Heart left ventricle (tissue), 16 donors: ENCODE data around the gene FBXO15. TPM values are rescaled to one million over a fixed set of nuclear protein-coding genes. Genes with fewer than 3 reads are reported as not detected.

Experiments
- ATAC-seq, 4 donors: fragments of 200-7000 bp; cut with Tn5 transposase; one replicate each; pipeline ENCODE4 v1.9.1; 2020 to 2022; ENCODE audit warnings: moderate library complexity in 4 of 4, mild to moderate bottlenecking in 3 of 4, moderate number of reproducible peaks in 1 of 4
- DNase-seq, 5 donors: peaks; one replicate each; pipeline ENCODE4 v3.0.0-alpha.2; 2020
- H3K27ac ChIP-seq, 12 donors: fragments of 200-600 bp; sonication (generic) in 4 of 12; one replicate each; pipeline versions ENCODE4 v1.5.0 to v1.8.0; 2016 to 2022; ENCODE audit warnings: mild to moderate bottlenecking in 2 of 12
- H3K27me3 ChIP-seq, 9 donors: fragments of 200-600 bp; sonication (generic) in 2 of 9; one replicate each; pipeline versions ENCODE4 v1.5.1 to v1.8.0; 2016 to 2022; ENCODE audit warnings: mild to moderate bottlenecking in 3 of 9
- H3K36me3 ChIP-seq, 9 donors: fragments of 200-600 bp; sonication (generic) in 2 of 9; one replicate each; pipeline versions ENCODE4 v1.5.0 to v1.8.0; 2018 to 2022; ENCODE audit warnings: mild to moderate bottlenecking in 2 of 9
- H3K4me1 ChIP-seq, 12 donors: fragments of 200-600 bp; sonication (generic) in 4 of 12; one replicate each; pipeline versions ENCODE4 v1.5.0 to v1.8.0; 2016 to 2022; ENCODE audit warnings: mild to moderate bottlenecking in 3 of 12
- H3K4me3 ChIP-seq, 12 donors: fragments of 200-600 bp; sonication (generic) in 4 of 12; one replicate each; pipeline versions ENCODE4 v1.5.0 to v1.8.0; 2017 to 2022; ENCODE audit warnings: mild to moderate bottlenecking in 9 of 12, moderate library complexity in 4 of 12
- H3K9me3 ChIP-seq, 12 donors: fragments of 200-600 bp; sonication (generic) in 4 of 12; one replicate each; pipeline versions ENCODE4 v1.5.0 to v1.8.0; 2016 to 2022; ENCODE audit warnings: mild to moderate bottlenecking in 1 of 12
- CTCF ChIP-seq, 12 donors: fragments of 200-600 bp; sonication (generic) in 4 of 12; IDR thresholded peaks; one replicate each; pipeline versions ENCODE4 v1.5.0 to v1.8.0; 2018 to 2022; ENCODE audit warnings: antibody characterized with exemption in 12 of 12, mild to moderate bottlenecking in 5 of 12
- POLR2A ChIP-seq, 2 donors: fragments of 450-650 bp; IDR thresholded peaks; one replicate each; pipeline ENCODE4 v1.6.1; 2017; ENCODE audit warnings: antibody characterized with exemption in 2 of 2, mild to moderate bottlenecking in 2 of 2, moderate library complexity in 2 of 2
- WGBS, 4 donors: extraction: QIAGEN DNeasy Blood & Tissue Kit in 2 of 4; methylation state at CpG; one replicate each; pipeline versions ENCODE4 v1.1.5 to v1.1.7; 2013 to 2018; 5-methylcytosine and 5-hydroxymethylcytosine counted together
- intact Hi-C, 10 donors: fragments of 100-400 bp; cut with DNase I; formaldehyde crosslinking; loops; one replicate each; pipeline versions ENCODE4 v1.11.1 to v1.14.2; 2022
- polyA plus RNA-seq, 2 donors: library from polyadenylated mRNA; stranded (reverse); fragments of 200-250 nt; gene quantifications; one replicate each; pipeline ENCODE4 v1.2.3, GENCODE V29; 2013
- total RNA-seq, 9 donors: library from RNA; depleted of rRNA in 2 of 9; stranded (reverse); fragments of >200 nt in 2 of 9; fragmentation: NEBNext Ultra II Directional in 3 of 9; extraction: Animal tissue kit (Norgen Biotek cat#: 25700) in 3 of 9; gene quantifications; one replicate each; pipeline versions ENCODE4 v1.1.0 to v1.2.4, GENCODE V29; 2016 to 2023
- donor health status: ischemic (EF 13 %, LVEDD 7.1; RV severe dilation, severe dysfunction).
- donor health status: healthy with polysubstance abuse.
- donor health status: DM: no; HTN: yes; CAD: no.
- donor health status: DM: no; HTN: no; CAD: no.
- donor health status: ischemic (EF 25% LVEDD 6.9; RV normal size, moderate dysfunction).
- donor health status: ischemic (EF 25% LVEDD 5.7; RV mildly dilated, moderate dysfunction).
- donor health status: healthy.
- donor health status: DM: yes; HTN: yes; CAD: no.
- donor health status: ischemic (EF 35%, LVEDD 5.7; RV mildly dilated, moderate dysfunction).
- donor health status: nonischemic (EF 11% LVEDD 7.7; RV severe dilation, severe dysfunction).
- donor health status: DM: yes; HTN: yes; CAD: no.
- donor health status: PGD.
- donor health status: ischemic (EF 29% LVEDD 5.4; RV normal size, mild dysfunction).
- donor health status: nonischemic (EF 23%, LVEDD 6.1; RV moderate dilation, normal function).

The FBXO15 gene
- total and polyA plus RNA-seq, 11 donors = 0.10 to 0.84 (median 0.39) TPM; not detected in 3

DNA sequence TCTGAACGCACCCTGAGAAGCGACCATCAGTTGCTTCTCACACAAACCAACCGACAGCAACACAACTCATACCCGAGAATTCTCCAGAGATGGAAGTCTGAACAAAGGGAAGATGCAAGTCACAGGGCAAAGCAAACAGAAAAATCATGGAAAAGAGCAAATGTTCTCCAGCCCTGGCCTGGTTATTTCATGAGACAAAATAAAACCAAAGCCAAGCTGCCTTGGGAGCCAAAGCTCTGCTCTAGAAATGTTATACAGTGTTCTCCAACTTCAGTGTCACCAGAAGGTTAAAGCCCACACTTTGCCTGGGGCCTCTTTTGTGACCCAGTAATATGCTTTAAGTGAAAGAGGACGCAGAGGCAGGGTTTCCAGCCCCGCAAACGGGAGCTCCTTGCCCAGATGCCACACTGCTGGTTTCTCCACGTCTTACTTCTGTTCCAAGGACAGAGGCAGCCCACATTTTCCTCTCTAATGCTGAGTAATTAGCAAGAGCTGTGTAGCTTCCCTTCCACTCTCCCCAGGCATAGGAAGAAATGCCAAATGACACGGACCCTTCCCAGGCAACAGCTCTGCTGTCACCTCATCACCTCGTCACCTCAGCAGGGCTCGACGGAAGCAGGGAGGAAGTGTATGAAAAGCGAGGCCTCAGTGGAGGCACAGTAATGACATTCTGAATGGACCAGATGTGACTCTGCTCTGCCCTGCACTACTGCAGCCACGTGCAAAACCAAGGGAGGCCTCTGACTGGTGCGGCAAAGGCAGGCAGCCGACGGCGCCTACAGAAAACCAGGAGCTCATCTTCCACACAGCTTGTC is 64.7 kb downstream of the FBXO15 start:
- 40 to 49% (median 43%) methylated on average over 18 of the region's 18 CpGs for WGBS, 4 donors
- ATAC-seq (no peak), DNase-seq (no peak)
- intact Hi-C loops = no loop called here
- Histone ChIP-seq H3K4me3 (no peak overlapping the region), H3K4me1 (peaks cover 0 to 5% (median 0%) of the 10 kb centered on the region in 12 donors), H3K27ac (no peak overlapping the region), H3K27me3 (no peaks in the 10 kb centered on the region), H3K36me3 (no peaks in the 10 kb centered on the region), H3K9me3 (peaks cover 0 to under 1% (median 0%) of the 10 kb centered on the region in 12 donors)
- TF ChIP-seq POLR2A (IDR thresholded peaks at IDR 0.05) = no peak
- no peak for TF ChIP-seq CTCF (IDR thresholded peaks at IDR 0.05)

- WGBS, 4 donors = 63 to 68% (median 65%) methylated on average over 13 of the region's 13 CpGs
- no peak overlapping the region for H3K4me3 ChIP-seq
- H3K27ac ChIP-seq = no peak overlapping the region
- intact Hi-C loops = no loop called here
- peaks cover 0 to 5% (median 0%) of the 10 kb centered on the region in 12 donors for H3K4me1 ChIP-seq
- H3K27me3 ChIP-seq = no peaks in the 10 kb centered on the region
- TF ChIP-seq POLR2A (IDR thresholded peaks at IDR 0.05) (no peak), CTCF (IDR thresholded peaks at IDR 0.05) (peak in 9 of 12 donors; percentile 12 to 45 (median 23))
- no peaks in the 10 kb centered on the region for H3K36me3 ChIP-seq
- ATAC-seq (peak; percentile 55 to 90 (median 81)), DNase-seq (peak in 2 of 5 donors; percentile 21 to 49)
- no peaks in the 10 kb centered on the region for H3K9me3 ChIP-seq
Measured at GRCh38 chr18:74081966-74082741, 65.5 kb downstream of the FBXO15 start.

- H3K27ac ChIP-seq = no peak overlapping the region
- intact Hi-C loops = no loop called here
- TF ChIP-seq POLR2A (IDR thresholded peaks at IDR 0.05) = no peak
- TF ChIP-seq CTCF (IDR thresholded peaks at IDR 0.05) = no peak
- no peaks in the 10 kb centered on the region for H3K36me3 ChIP-seq
- WGBS, 4 donors = 81 to 89% (median 84%) methylated on average over 9 of the region's 9 CpGs
- no peaks in the 10 kb centered on the region for H3K9me3 ChIP-seq
- H3K4me3 ChIP-seq = no peak overlapping the region
- DNase-seq = no peak
- peaks cover 0 to 5% (median 0%) of the 10 kb centered on the region in 12 donors for H3K4me1 ChIP-seq
- H3K27me3 ChIP-seq = no peaks in the 10 kb centered on the region
- ATAC-seq = no peak
Measured at GRCh38 chr18:74078257-74078656, 69.4 kb downstream of the FBXO15 start.
